ENCODE data around the gene SLC22A3. TPM values are rescaled to one million over a fixed set of nuclear protein-coding genes. Genes with fewer than 3 reads are reported as not detected.

Gene SLC22A3
- total RNA-seq, 4 donors from 2014 or later, result 49.5 to 75.4 (median 58.2) TPM

GRCh38 chr6:160424256-160424655, 76.1 kb downstream of the SLC22A3 start:
- H3K4me3 ChIP-seq, result no peak overlapping the region
- ATAC-seq, result no peak
- H3K9me3 ChIP-seq, result no peaks in the 10 kb centered on the region
- in situ Hi-C loops (cut with MboI; ENCODE audit: low sequenced_read_pairs in 4 of 4), result no loop called here
- H3K4me1 ChIP-seq, result peaks cover 25 to 27% of the 10 kb centered on the region in 2 donors
- H3K36me3 ChIP-seq, result no peaks in the 10 kb centered on the region
- H3K27ac ChIP-seq, result peak overlapping the region in 1 of 4 donors; percentile 57
- intact Hi-C loops (cut with DNase I; ENCODE audit: low total_unique reads), result no loop called here
- TF ChIP-seq CTCF (IDR thresholded peaks at IDR 0.05 in 4 of 5, conservative IDR thresholded peaks at IDR 0.05 in 1 of 5), result no peak
- no peak for TF ChIP-seq POLR2A (IDR thresholded peaks at IDR 0.05)
- DNase-seq, result no peak
- no peaks in the 10 kb centered on the region for H3K27me3 ChIP-seq

GRCh38 chr6:160426136-160426535, 78.0 kb downstream of the SLC22A3 start:
- in situ Hi-C loops (cut with MboI; ENCODE audit: low sequenced_read_pairs in 4 of 4), result loop anchor here in 1 of 4 donors (25.0 kb wide), 1 partner anchor 289 kb away; no protein-coding TSS in a partner anchor
- Histone ChIP-seq H3K27me3 (no peaks in the 10 kb centered on the region), H3K9me3 (no peaks in the 10 kb centered on the region), H3K36me3 (no peaks in the 10 kb centered on the region), H3K27ac (no peak overlapping the region), H3K4me3 (no peak overlapping the region), H3K4me1 (peaks cover 42 to 44% of the 10 kb centered on the region in 2 donors)
- no peak for ATAC-seq
- intact Hi-C loops (cut with DNase I; ENCODE audit: low total_unique reads), result loop anchor here (5.0 kb wide), 1 partner anchor 79 kb away; the partner anchor contains the start of gene SLC22A3
- no peak for DNase-seq
- TF ChIP-seq POLR2A (IDR thresholded peaks at IDR 0.05) (no peak), CTCF (IDR thresholded peaks at IDR 0.05 in 4 of 5, conservative IDR thresholded peaks at IDR 0.05 in 1 of 5) (no peak)

GRCh38 chr6:160427312-160428068, 79.3 kb downstream of the SLC22A3 start:
- no peak overlapping the region for H3K4me3 ChIP-seq
- H3K27me3 ChIP-seq, result no peaks in the 10 kb centered on the region
- peak in 1 of 2 donors; percentile 36 for DNase-seq
- peaks cover 48 to 52% of the 10 kb centered on the region in 2 donors for H3K4me1 ChIP-seq
- no peaks in the 10 kb centered on the region for H3K36me3 ChIP-seq
- intact Hi-C loops (cut with DNase I; ENCODE audit: low total_unique reads) (loop anchor here (5.0 kb wide), 1 partner anchor 80 kb away; the partner anchor contains the start of gene SLC22A3), in situ Hi-C loops (cut with MboI; ENCODE audit: low sequenced_read_pairs in 4 of 4) (loop anchor here in 1 of 4 donors (25.0 kb wide), 1 partner anchor 290 kb away; no protein-coding TSS in a partner anchor)
- no peaks in the 10 kb centered on the region for H3K9me3 ChIP-seq
- ATAC-seq, result no peak
- no peak for TF ChIP-seq CTCF (IDR thresholded peaks at IDR 0.05 in 4 of 5, conservative IDR thresholded peaks at IDR 0.05 in 1 of 5)
- no peak for TF ChIP-seq POLR2A (IDR thresholded peaks at IDR 0.05)
- H3K27ac ChIP-seq, result peak overlapping the region; percentile 41 to 82 (median 61)

GRCh38 chr6:160428069-160428430, 79.9 kb downstream of the SLC22A3 start:
- no peaks in the 10 kb centered on the region for H3K36me3 ChIP-seq
- peaks cover 48 to 52% of the 10 kb centered on the region in 2 donors for H3K4me1 ChIP-seq
- no peaks in the 10 kb centered on the region for H3K27me3 ChIP-seq
- DNase-seq, result peak; percentile 24 to 56
- peak; percentile 27 to 30 for ATAC-seq
- no peaks in the 10 kb centered on the region for H3K9me3 ChIP-seq
- TF ChIP-seq POLR2A (IDR thresholded peaks at IDR 0.05) (no peak), CTCF (IDR thresholded peaks at IDR 0.05 in 4 of 5, conservative IDR thresholded peaks at IDR 0.05 in 1 of 5) (no peak)
- in situ Hi-C loops (cut with MboI; ENCODE audit: low sequenced_read_pairs in 4 of 4), result loop anchor here in 1 of 4 donors (25.0 kb wide), 1 partner anchor 291 kb away; no protein-coding TSS in a partner anchor
- intact Hi-C loops (cut with DNase I; ENCODE audit: low total_unique reads), result loop anchor here (5.0 kb wide), 1 partner anchor 81 kb away; the partner anchor contains the start of gene SLC22A3
- peak overlapping the region; percentile 48 to 82 (median 70) for H3K27ac ChIP-seq
- no peak overlapping the region for H3K4me3 ChIP-seq
